Mononuclear cell (primary cell): Measurements from ENCODE around the gene PSENEN. TPM values are rescaled to one million over a fixed set of nuclear protein-coding genes. Genes with fewer than 3 reads are reported as not detected.
A peak's percentile ranks its signal among the peaks of the same experiment; 100 is the strongest.
"Not testable (repeated sequence)": the region's sequence is repeated elsewhere in the genome, so short reads cannot be mapped to it uniquely, and the experiment has no call there.

ENCODE experiments used
- H3K27me3 ChIP-seq: 2 replicates; pipeline ENCODE4 v1.6.0; 2011; ENCODE audit warnings: low read length, control low read depth; ENCODE audit not compliant: insufficient read depth
- H3K4me1 ChIP-seq: 2 replicates; pipeline ENCODE4 v1.5.1; 2011; ENCODE audit warnings: mild to moderate bottlenecking, low read length, control low read depth; ENCODE audit not compliant: insufficient read depth
- H3K4me3 ChIP-seq: 2 replicates; pipeline ENCODE4 v1.5.1; 2011; ENCODE audit warnings: mild to moderate bottlenecking, low read length, moderate library complexity
- H3K9me3 ChIP-seq: 2 replicates; pipeline ENCODE4 v1.5.1; 2011; ENCODE audit warnings: low read depth, mild to moderate bottlenecking, control low read depth, low read length
- total RNA-seq: library from RNA; depleted of rRNA; stranded (reverse); fragments of >200 nt; gene quantifications from one replicate; pipeline ENCODE4 v1.2.3, GENCODE V29; 2012

PSENEN gene
- total RNA-seq, 1 donor, result 8.0 TPM

DNA sequence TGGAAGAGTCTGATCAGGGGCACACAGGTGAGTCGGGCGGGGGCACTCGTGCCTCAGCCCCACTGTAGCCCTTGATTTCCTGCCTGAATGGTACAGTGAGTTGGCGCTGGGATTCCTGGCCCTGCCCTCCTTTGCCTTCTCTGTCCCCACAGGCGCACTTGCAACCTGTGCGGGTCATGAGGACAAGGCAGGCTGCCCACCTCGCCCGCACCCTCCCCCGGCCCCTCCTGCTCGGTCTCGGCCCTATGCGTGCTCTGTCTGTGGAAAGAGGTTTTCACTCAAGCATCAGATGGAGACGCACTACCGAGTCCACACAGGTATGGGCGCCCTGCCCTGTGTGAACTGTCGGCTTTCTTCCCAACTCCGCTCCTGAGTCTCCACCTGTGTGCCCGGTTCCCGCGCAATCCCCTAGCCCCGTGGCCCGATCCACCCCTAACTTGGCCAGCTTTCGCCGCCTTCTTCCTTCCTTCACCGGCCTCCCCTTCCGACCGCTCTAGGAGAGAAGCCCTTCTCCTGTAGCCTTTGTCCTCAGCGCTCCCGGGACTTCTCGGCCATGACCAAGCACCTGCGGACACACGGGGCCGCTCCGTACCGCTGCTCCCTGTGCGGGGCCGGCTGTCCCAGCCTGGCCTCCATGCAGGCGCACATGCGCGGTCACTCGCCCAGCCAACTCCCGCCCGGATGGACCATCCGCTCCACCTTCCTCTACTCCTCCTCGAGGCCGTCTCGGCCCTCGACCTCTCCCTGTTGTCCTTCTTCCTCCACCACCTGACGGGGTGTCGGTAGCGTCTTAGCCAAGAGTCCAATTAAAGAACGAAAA is 29.3 kb upstream of the PSENEN start:
- H3K9me3 ChIP-seq, result no peaks in the 10 kb centered on the region
- no peaks in the 10 kb centered on the region for H3K27me3 ChIP-seq
- peaks cover 65% of the 10 kb centered on the region for H3K4me1 ChIP-seq
- peak overlapping the region; percentile 63 for H3K4me3 ChIP-seq

GRCh38 chr19:35716801-35717664 is 28.4 kb upstream of the PSENEN start:
- Histone ChIP-seq H3K4me3 (peak overlapping the region; percentile 63), H3K9me3 (no peaks in the 10 kb centered on the region), H3K27me3 (no peaks in the 10 kb centered on the region), H3K4me1 (peaks cover 60% of the 10 kb centered on the region)

- Histone ChIP-seq H3K4me3 (peak within 1 kb of the TSS; percentile 63), H3K9me3 (no peaks in the 10 kb centered on the region), H3K4me1 (peaks cover 53% of the 10 kb centered on the region), H3K27me3 (no peaks in the 10 kb centered on the region)
Observed at GRCh38 chr19:35717665-35718344, 27.6 kb upstream of the PSENEN start, which contains the start of gene KMT2B. KMT2B (plus strand) TSS chr19:35718003; CDS start chr19:35718019, 16 bp downstream.

GRCh38 chr19:35718345-35719041 is 27.0 kb upstream of the PSENEN start:
- no peaks in the 10 kb centered on the region for H3K27me3 ChIP-seq
- H3K4me1 ChIP-seq, result peaks cover 46% of the 10 kb centered on the region
- H3K9me3 ChIP-seq, result no peaks in the 10 kb centered on the region
- H3K4me3 ChIP-seq, result peak overlapping the region; percentile 50

DNA sequence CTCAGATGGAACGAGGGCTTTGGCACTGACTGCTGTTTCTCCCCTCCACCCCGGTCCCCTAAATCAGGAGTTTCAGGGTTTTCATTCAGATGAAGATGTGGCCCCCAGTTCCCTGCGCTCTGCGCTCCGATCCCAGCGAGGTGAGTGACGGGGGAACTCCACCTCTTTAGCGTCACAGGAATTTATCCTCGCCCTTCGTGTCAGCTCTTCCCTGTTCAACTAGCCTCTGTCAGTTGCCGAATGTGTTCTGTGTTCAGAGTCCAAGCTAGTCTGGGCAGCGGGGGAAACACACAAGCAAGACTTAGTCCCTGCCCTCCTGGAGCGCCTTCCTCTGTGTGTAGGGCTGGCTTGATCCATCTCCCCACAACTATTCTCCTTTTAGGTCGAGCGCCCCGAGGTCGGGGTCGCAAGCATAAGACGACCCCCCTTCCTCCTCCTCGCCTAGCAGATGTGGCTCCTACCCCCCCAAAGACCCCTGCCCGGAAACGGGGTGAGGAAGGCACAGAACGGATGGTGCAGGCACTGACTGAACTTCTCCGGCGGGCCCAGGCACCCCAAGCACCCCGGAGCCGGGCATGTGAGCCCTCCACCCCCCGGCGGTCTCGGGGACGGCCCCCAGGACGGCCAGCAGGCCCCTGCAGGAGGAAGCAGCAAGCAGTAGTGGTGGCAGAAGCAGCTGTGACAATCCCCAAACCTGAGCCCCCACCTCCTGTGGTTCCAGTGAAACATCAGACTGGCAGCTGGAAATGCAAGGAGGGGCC is 25.9 kb upstream of the PSENEN start:
- H3K9me3 ChIP-seq, result no peaks in the 10 kb centered on the region
- H3K4me1 ChIP-seq, result peaks cover 38% of the 10 kb centered on the region
- no peaks in the 10 kb centered on the region for H3K27me3 ChIP-seq
- no peak overlapping the region for H3K4me3 ChIP-seq

DNA sequence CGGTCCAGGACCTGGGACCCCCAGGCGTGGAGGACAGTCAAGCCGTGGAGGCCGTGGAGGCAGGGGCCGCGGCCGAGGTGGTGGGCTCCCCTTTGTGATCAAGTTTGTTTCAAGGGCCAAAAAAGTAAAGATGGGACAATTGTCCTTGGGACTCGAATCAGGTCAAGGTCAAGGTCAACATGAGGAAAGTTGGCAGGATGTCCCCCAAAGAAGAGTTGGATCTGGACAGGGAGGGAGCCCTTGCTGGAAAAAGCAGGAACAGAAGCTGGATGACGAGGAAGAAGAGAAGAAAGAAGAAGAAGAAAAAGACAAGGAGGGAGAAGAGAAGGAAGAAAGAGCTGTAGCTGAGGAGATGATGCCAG is 25.3 kb upstream of the PSENEN start:
- H3K27me3 ChIP-seq, result no peaks in the 10 kb centered on the region
- no peak overlapping the region for H3K4me3 ChIP-seq
- no peaks in the 10 kb centered on the region for H3K9me3 ChIP-seq
- peaks cover 32% of the 10 kb centered on the region for H3K4me1 ChIP-seq

- Histone ChIP-seq H3K4me3 (no peak overlapping the region), H3K9me3 (no peaks in the 10 kb centered on the region), H3K4me1 (peaks cover 27% of the 10 kb centered on the region), H3K27me3 (no peaks in the 10 kb centered on the region)
Observed at GRCh38 chr19:35720648-35721047, 24.8 kb upstream of the PSENEN start.

DNA sequence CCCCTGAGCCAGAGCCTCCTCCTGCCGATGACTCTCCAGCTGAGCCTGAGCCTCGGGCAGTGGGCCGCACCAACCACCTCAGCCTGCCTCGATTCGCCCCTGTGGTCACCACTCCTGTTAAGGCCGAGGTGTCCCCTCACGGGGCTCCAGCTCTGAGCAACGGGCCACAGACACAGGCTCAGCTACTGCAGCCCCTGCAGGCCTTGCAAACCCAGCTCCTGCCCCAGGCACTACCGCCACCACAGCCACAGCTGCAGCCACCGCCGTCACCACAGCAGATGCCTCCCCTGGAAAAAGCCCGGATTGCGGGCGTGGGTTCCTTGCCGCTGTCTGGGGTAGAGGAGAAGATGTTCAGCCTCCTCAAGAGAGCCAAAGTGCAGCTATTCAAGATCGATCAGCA is 24.1 kb upstream of the PSENEN start:
- Histone ChIP-seq H3K9me3 (no peaks in the 10 kb centered on the region), H3K27me3 (no peaks in the 10 kb centered on the region), H3K4me3 (no peak overlapping the region), H3K4me1 (peaks cover 20% of the 10 kb centered on the region)

- H3K9me3 ChIP-seq, result no peaks in the 10 kb centered on the region
- H3K27me3 ChIP-seq, result no peaks in the 10 kb centered on the region
- peaks cover 18% of the 10 kb centered on the region for H3K4me1 ChIP-seq
Observed at GRCh38 chr19:35722461-35722860, 23.0 kb upstream of the PSENEN start.

DNA sequence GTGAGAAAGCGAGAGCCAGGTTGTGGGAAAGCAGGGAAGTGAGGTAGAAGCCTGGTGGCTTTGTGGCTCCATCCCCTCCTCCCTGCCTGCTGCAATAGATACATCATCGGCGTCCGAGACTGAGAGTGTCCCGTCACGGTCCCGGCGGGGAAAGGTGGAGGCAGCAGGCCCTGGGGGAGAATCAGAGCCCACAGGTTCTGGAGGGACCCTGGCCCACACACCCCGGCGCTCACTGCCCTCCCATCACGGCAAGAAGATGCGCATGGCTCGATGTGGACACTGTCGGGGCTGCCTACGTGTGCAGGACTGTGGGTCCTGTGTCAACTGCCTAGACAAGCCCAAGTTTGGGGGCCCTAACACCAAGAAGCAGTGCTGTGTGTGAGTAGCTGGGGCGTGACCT is 22.6 kb upstream of the PSENEN start:
- Histone ChIP-seq H3K4me1 (peaks cover 18% of the 10 kb centered on the region), H3K9me3 (no peaks in the 10 kb centered on the region), H3K27me3 (no peaks in the 10 kb centered on the region), H3K4me3 (no peak overlapping the region)

More at GRCh38 chr19:35722461-35722860, 23.0 kb upstream of the PSENEN start:
- H3K4me3 ChIP-seq, result no peak overlapping the region

- Histone ChIP-seq H3K27me3 (no peaks in the 10 kb centered on the region), H3K4me1 (peaks cover 15% of the 10 kb centered on the region), H3K4me3 (no peak overlapping the region), H3K9me3 (no peaks in the 10 kb centered on the region)
Observed at GRCh38 chr19:35723671-35724070, 21.8 kb upstream of the PSENEN start.

GRCh38 chr19:35724132-35724531 is 21.3 kb upstream of the PSENEN start:
- H3K4me3 ChIP-seq, H3K9me3 ChIP-seq, H3K27me3 ChIP-seq: not testable (repeated sequence)
- peaks cover 10% of the 10 kb centered on the region for H3K4me1 ChIP-seq

GRCh38 chr19:35724560-35724959 is 20.9 kb upstream of the PSENEN start:
- Histone ChIP-seq H3K27me3 (no peaks in the 10 kb centered on the region), H3K9me3 (no peaks in the 10 kb centered on the region), H3K4me1 (peaks cover 6% of the 10 kb centered on the region), H3K4me3 (no peak overlapping the region)
